B cell (primary cell): ENCODE measurements around the gene NBDY. TPM values are rescaled to one million over a fixed set of nuclear protein-coding genes. Genes with fewer than 3 reads are reported as not detected.
"Not testable (repeated sequence)": the region's sequence is repeated elsewhere in the genome, so short reads cannot be mapped to it uniquely, and the experiment has no call there.

Experiments
- ATAC-seq: fragments of 200-7000 bp; cut with Tn5 transposase; one replicate; pipeline ENCODE4 v1.10.0; 2021; ENCODE audit warnings: low read depth, mild to moderate bottlenecking, moderate number of reproducible peaks, moderate library complexity
- CTCF ChIA-PET: fragments of 350-600 bp; sonication (Branson Sonifier 250); formaldehyde crosslinking; loops from one replicate; lab custom pipeline; 2021; ENCODE audit warnings: antibody characterized with exemption, inconsistent platforms; lab: Charles Lee
- POLR2A ChIA-PET: fragments of 350-600 bp; sonication (Branson Sonifier 250); formaldehyde crosslinking; loops from one replicate; lab custom pipeline; 2021; ENCODE audit warnings: antibody characterized with exemption; lab: Charles Lee
- DNase-seq: peaks from one replicate; pipeline ENCODE4 v3.0.0; 2013
- H2AFZ ChIP-seq: 2 replicates; pipeline ENCODE4 v1.6.1; 2012; ENCODE audit warnings: mild to moderate bottlenecking, low read depth, low read length; ENCODE audit not compliant: insufficient read depth, poor library complexity, severe bottlenecking
- H3K27ac ChIP-seq, 2 donors: 1 replicate in 1 of 2; 2 replicates in 1 of 2; pipeline ENCODE4 v1.5.1; 2012 to 2013; ENCODE audit warnings: low read length in 2 of 2, mild to moderate bottlenecking in 2 of 2, moderate library complexity in 1 of 2
- H3K27me3 ChIP-seq, 4 experiments: fragments of 200-600 bp in 1 of 4; sonication (generic) in 1 of 4; replicated peaks in 1 of 4; 1 replicate in 2 of 4; 2 replicates in 2 of 4; pipeline versions ENCODE4 v1.6.1 to v1.7.0; 2013 to 2016; ENCODE audit warnings: low read length in 3 of 4, mild to moderate bottlenecking in 2 of 4, mixed read lengths in 1 of 4, moderate library complexity in 1 of 4; ENCODE audit not compliant: insufficient read depth in 4 of 4, control insufficient read depth in 3 of 4; ENCODE audit errors: control extremely low read depth in 1 of 4
- H3K36me3 ChIP-seq, 2 experiments: replicated peaks in 1 of 2; 1 replicate in 1 of 2; 2 replicates in 1 of 2; pipeline versions ENCODE4 v1.6.1 to v1.7.1; 2013; ENCODE audit warnings: low read length in 1 of 2; ENCODE audit not compliant: insufficient read depth in 2 of 2, control insufficient read depth in 1 of 2; ENCODE audit errors: control extremely low read depth in 1 of 2, extremely low read depth in 1 of 2
- H3K4me1 ChIP-seq, 2 donors: fragments of 200-600 bp in 1 of 2; sonication (generic) in 1 of 2; 1 replicate in 1 of 2; 2 replicates in 1 of 2; pipeline versions ENCODE4 v1.5.1 to v1.6.1; 2013 to 2017; ENCODE audit warnings: low read length in 2 of 2; ENCODE audit not compliant: control insufficient read depth in 2 of 2, insufficient read depth in 2 of 2
- H3K4me2 ChIP-seq: replicated peaks from 2 replicates; pipeline ENCODE3; 2012; ENCODE audit warnings: mild to moderate bottlenecking, low read depth, low read length; ENCODE audit not compliant: poor library complexity, severe bottlenecking
- H3K4me3 ChIP-seq, 5 experiments: fragments of 200-600 bp in 1 of 5; sonication (generic) in 1 of 5; 1 replicate in 3 of 5; 2 replicates in 2 of 5; pipeline versions ENCODE4 v1.5.1 to v1.7.0; 2011 to 2016; ENCODE audit warnings: low read length in 4 of 5, mild to moderate bottlenecking in 4 of 5, low read depth in 2 of 5, control low read depth in 1 of 5, moderate library complexity in 1 of 5; ENCODE audit not compliant: insufficient read depth in 1 of 5; ENCODE audit errors: control extremely low read depth in 1 of 5, extremely low read depth in 1 of 5
- H3K79me2 ChIP-seq: fragments of 200-600 bp; sonication (generic); one replicate; pipeline ENCODE4 v1.6.0; 2016; ENCODE audit warnings: low read length; ENCODE audit not compliant: control insufficient read depth, insufficient read depth
- H3K9ac ChIP-seq: fragments of 200-600 bp; sonication (generic); 2 replicates; pipeline ENCODE4 v1.6.1; 2017; ENCODE audit warnings: mild to moderate bottlenecking, low read length, moderate library complexity
- H3K9me3 ChIP-seq, 3 donors: one replicate each; pipeline versions ENCODE4 v1.6.1 to v1.7.1; 2013; ENCODE audit warnings: low read length in 2 of 3; ENCODE audit not compliant: control insufficient read depth in 2 of 3, insufficient read depth in 1 of 3; ENCODE audit errors: control extremely low read depth in 1 of 3
- H4K20me1 ChIP-seq: 2 replicates; pipeline ENCODE4 v1.6.0; 2012; ENCODE audit warnings: mild to moderate bottlenecking, low read length; ENCODE audit not compliant: insufficient read depth, control insufficient read depth, poor library complexity, severe bottlenecking
- H3K27ac Mint-ChIP-seq: one replicate; pipeline ENCODE4 v1.8.0; 2021; ENCODE audit warnings: mixed read lengths
- H3K27me3 Mint-ChIP-seq: one replicate; pipeline ENCODE4 v1.8.0; 2021; ENCODE audit warnings: mixed read lengths
- H3K4me1 Mint-ChIP-seq: one replicate; pipeline ENCODE4 v1.8.0; 2021; ENCODE audit warnings: mixed read lengths
- H3K4me3 Mint-ChIP-seq: one replicate; pipeline ENCODE4 v1.8.0; 2021; ENCODE audit warnings: mixed read lengths
- H3K9me3 Mint-ChIP-seq: one replicate; pipeline ENCODE4 v1.8.0; 2022; ENCODE audit warnings: mixed read lengths; ENCODE audit not compliant: insufficient read depth
- CTCF ChIP-seq: fragments of 200-600 bp; IDR thresholded peaks from one replicate; pipeline ENCODE4 v1.8.0; 2022; ENCODE audit warnings: antibody characterized with exemption, mild to moderate bottlenecking
- EZH2 ChIP-seq: IDR thresholded peaks from 2 replicates; pipeline ENCODE4 v1.6.1; 2012; ENCODE audit warnings: borderline replicate concordance, low read depth, mild to moderate bottlenecking, moderate library complexity, low read length; ENCODE audit not compliant: insufficient read depth, poor library complexity, severe bottlenecking
- WGBS: methylation state at CpG from one replicate; pipeline ENCODE4 v1.1.5; 2013; ENCODE audit warnings: missing lambda C conversion rate; ENCODE audit not compliant: insufficient coverage; 5-methylcytosine and 5-hydroxymethylcytosine counted together
- intact Hi-C: fragments of 100-400 bp; cut with micrococcal nuclease; formaldehyde crosslinking; loops from one replicate; pipeline ENCODE4 v1.10.0; 2022
- polyA plus RNA-seq: library from polyadenylated mRNA; depleted of rRNA; stranded (reverse); fragments of >200 nt; gene quantifications from 2 replicates; pipeline ENCODE4 v1.2.3, GENCODE V29; 2012
- total RNA-seq, 2 donors: library from RNA; stranded (reverse); fragments of 120-200 nt in 1 of 2; gene quantifications; 1 replicate in 1 of 2; 2 replicates in 1 of 2; pipeline versions ENCODE4 v1.2.3 to v1.2.4, GENCODE V29; 2013 to 2022

NBDY gene
- total and polyA plus RNA-seq, 2 donors (not counting 1 experiment from before 2014, with no cell fraction given) = 26.7 to 36.5 TPM

GRCh38 chrX:56759736-56760409, 30.8 kb downstream of the NBDY start:
- intact Hi-C loops = no loop called here
- no peak overlapping the region for H3K27ac Mint-ChIP-seq
- CTCF ChIA-PET = no interaction called here

GRCh38 chrX:56760410-56761124, 31.5 kb downstream of the NBDY start:
- H3K27ac ChIP-seq, H3K27me3 Mint-ChIP-seq, POLR2A ChIA-PET, H3K4me2 ChIP-seq, intact Hi-C loops, H3K27me3 ChIP-seq, H3K79me2 ChIP-seq, H3K9me3 ChIP-seq, H3K4me3 ChIP-seq, H4K20me1 ChIP-seq, H3K4me3 Mint-ChIP-seq, H2AFZ ChIP-seq, H3K9me3 Mint-ChIP-seq, ATAC-seq, CTCF ChIA-PET, H3K36me3 ChIP-seq, DNase-seq, H3K9ac ChIP-seq: not testable (repeated sequence)
- WGBS = 100% methylated on average over 2 of the region's 15 CpGs
- Mint-ChIP-seq H3K27ac (peak overlapping the region; percentile 53), H3K4me1 (peaks cover 51% of the 10 kb centered on the region)
- H3K4me1 ChIP-seq = peaks cover 50% of the 10 kb centered on the region in 2 donors

More at GRCh38 chrX:56759736-56760409, 30.8 kb downstream of the NBDY start:
- peaks cover 44% of the 10 kb centered on the region for H3K4me1 Mint-ChIP-seq
- TF ChIP-seq CTCF = no peak
- TF ChIP-seq EZH2 = no peak
- Histone ChIP-seq H2AFZ (no peak overlapping the region), H3K9ac (no peak overlapping the region), H3K4me2 (no peak overlapping the region), H3K36me3 (no peaks in the 10 kb centered on the region), H3K4me1 (peaks cover 43% of the 10 kb centered on the region in 2 donors), H3K79me2 (peaks cover 10% of the 10 kb centered on the region), H3K9me3 (no peaks in the 10 kb centered on the region), H4K20me1 (no peaks in the 10 kb centered on the region), H3K27me3 (no peaks in the 10 kb centered on the region), H3K4me3 (no peak overlapping the region), H3K27ac (peak overlapping the region in 1 of 2 donors; percentile 33)
- no peak for ATAC-seq
- no peak for DNase-seq
- POLR2A ChIA-PET = no interaction called here
- H3K27me3 Mint-ChIP-seq = no peaks in the 10 kb centered on the region
- H3K9me3 Mint-ChIP-seq = no peaks in the 10 kb centered on the region
- no peak overlapping the region for H3K4me3 Mint-ChIP-seq
- 100% methylated on average over 2 of the region's 7 CpGs for WGBS
